ENCODE measurements around the gene AIFM2. TPM values are rescaled to one million over a fixed set of nuclear protein-coding genes. Genes with fewer than 3 reads are reported as not detected.

Gene AIFM2
- polyA plus RNA-seq, 2 of the 4 experiments (the other 2 are of a cell fraction), result 30.0 to 34.8 TPM

DNA sequence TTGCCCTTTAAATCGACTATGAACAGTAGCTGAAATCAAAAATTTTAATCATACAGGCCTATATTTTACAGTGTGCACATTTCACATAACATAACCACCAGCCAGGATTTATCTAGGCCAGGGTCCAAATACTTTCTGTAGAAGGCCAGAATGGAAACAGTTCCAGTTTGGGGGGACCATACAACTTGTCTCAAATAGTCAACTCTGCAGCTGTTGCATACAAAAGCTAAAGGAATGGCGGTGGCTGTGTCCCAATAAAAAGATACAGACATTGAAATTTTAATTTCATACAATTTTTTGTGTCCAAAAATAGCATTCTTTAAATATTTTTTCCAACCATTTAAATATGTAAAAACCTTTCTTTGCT is 14.6 kb upstream of the AIFM2 start:
- no peak for FAIRE-seq
- 39% methylated on average over 2 of the region's 2 CpGs for WGBS (ENCODE audit: missing lambda C conversion rate)
- H3K9me3 ChIP-seq, result no peaks in the 10 kb centered on the region
- ATAC-seq, result no peak
- H3K4me2 ChIP-seq, result peak overlapping the region; percentile 99
- ChIA-PET CTCF (interaction anchor here (0.7 to 14.0 kb wide), 15 partner anchors 9 to 231 kb away, joined by 3 to 228 read pairs (median 11); partner anchors contain the start of gene SAR1A), POLR2A (interaction anchor here (1.1 to 3.3 kb wide), 5 partner anchors 15 to 86 kb away, joined by 3 to 52 read pairs (median 5); partner anchors contain the start of genes PPA1 and SAR1A)
- DNase-seq (ENCODE audit: low read depth in 1 of 2, low spot score in 1 of 2), result no peak
- no peak for TF ChIP-seq CBX8 (IDR thresholded peaks at IDR 0.05)
- no peak for TF ChIP-seq ZNF302 (CRISPR knock-in tag; IDR thresholded peaks at IDR 0.05)
- no peak for TF ChIP-seq MAX (IDR thresholded peaks at IDR 0.05)
- TF ChIP-seq FOSB (CRISPR knock-in tag; IDR thresholded peaks at IDR 0.05), result no peak
- TF ChIP-seq ZSCAN20 (CRISPR knock-in tag; IDR thresholded peaks at IDR 0.05), result no peak
- no peak for TF ChIP-seq PHF8 (IDR thresholded peaks at IDR 0.05; ENCODE audit: borderline replicate concordance, low read depth)
- no peak for TF ChIP-seq TFCP2L1 (CRISPR knock-in tag; IDR thresholded peaks at IDR 0.05)
- TF ChIP-seq, protein P1, sequence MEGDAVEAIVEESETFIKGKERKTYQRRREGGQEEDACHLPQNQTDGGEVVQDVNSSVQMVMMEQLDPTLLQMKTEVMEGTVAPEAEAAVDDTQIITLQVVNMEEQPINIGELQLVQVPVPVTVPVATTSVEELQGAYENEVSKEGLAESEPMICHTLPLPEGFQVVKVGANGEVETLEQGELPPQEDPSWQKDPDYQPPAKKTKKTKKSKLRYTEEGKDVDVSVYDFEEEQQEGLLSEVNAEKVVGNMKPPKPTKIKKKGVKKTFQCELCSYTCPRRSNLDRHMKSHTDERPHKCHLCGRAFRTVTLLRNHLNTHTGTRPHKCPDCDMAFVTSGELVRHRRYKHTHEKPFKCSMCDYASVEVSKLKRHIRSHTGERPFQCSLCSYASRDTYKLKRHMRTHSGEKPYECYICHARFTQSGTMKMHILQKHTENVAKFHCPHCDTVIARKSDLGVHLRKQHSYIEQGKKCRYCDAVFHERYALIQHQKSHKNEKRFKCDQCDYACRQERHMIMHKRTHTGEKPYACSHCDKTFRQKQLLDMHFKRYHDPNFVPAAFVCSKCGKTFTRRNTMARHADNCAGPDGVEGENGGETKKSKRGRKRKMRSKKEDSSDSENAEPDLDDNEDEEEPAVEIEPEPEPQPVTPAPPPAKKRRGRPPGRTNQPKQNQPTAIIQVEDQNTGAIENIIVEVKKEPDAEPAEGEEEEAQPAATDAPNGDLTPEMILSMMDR (IDR thresholded peaks at IDR 0.05), result no peak
- TF ChIP-seq ZFP36 (IDR thresholded peaks at IDR 0.05; ENCODE audit: borderline replicate concordance, partially characterized antibody), result no peak
- no peak for TF ChIP-seq SMC3 (IDR thresholded peaks at IDR 0.05)
- no peak for TF ChIP-seq RCOR1 (IDR thresholded peaks at IDR 0.05; ENCODE audit: low read depth, low read length)
- TF ChIP-seq JUN (IDR thresholded peaks at IDR 0.05), result no peak
- TF ChIP-seq BCL3 (IDR thresholded peaks at IDR 0.05), result no peak
- no peak for TF ChIP-seq HOXB5 (CRISPR knock-in tag; IDR thresholded peaks at IDR 0.05)
- TF ChIP-seq REST (IDR thresholded peaks at IDR 0.05), result no peak
- no peak for TF ChIP-seq HEYL (CRISPR knock-in tag; IDR thresholded peaks at IDR 0.05)
- TF ChIP-seq CEBPB (IDR thresholded peaks at IDR 0.05), result no peak
- no peak for TF ChIP-seq POLR2A (IDR thresholded peaks at IDR 0.05; ENCODE audit: low read length)
- no peak for TF ChIP-seq MYC (IDR thresholded peaks at IDR 0.05; ENCODE audit: borderline replicate concordance, low read length)
- TF ChIP-seq RNF2 (IDR thresholded peaks at IDR 0.05; ENCODE audit: borderline replicate concordance, low read depth), result no peak
- H3K4me3 ChIP-seq, result peak overlapping the region; percentile 79
- peaks cover 18% of the 10 kb centered on the region for H3K4me1 ChIP-seq
- H3K27ac ChIP-seq, result peak overlapping the region; percentile 65 to 96
